HepG2 (cell line): ENCODE measurements around the gene PNPLA2. TPM values are rescaled to one million over a fixed set of nuclear protein-coding genes. Genes with fewer than 3 reads are reported as not detected.

Source experiments
- ATF7-NPFF ChIP-seq: sonication (generic); formaldehyde crosslinking; IDR thresholded peaks from 2 replicates; pipeline ENCODE4 v1.8.1; 2023; ENCODE audit warnings: mild to moderate bottlenecking, low read depth, missing genetic modification reagents, moderate library complexity
- HDAC1 ChIP-seq: sonication (generic); formaldehyde crosslinking; IDR thresholded peaks from 2 replicates; pipeline ENCODE4 v1.5.1; 2020; ENCODE audit warnings: mild to moderate bottlenecking, missing genetic modification reagents
- HES4 ChIP-seq: sonication (generic); formaldehyde crosslinking; IDR thresholded peaks from 2 replicates; pipeline ENCODE4 v1.9.0; 2021; ENCODE audit warnings: mild to moderate bottlenecking, missing genetic modification reagents, borderline replicate concordance
- JUNB ChIP-seq: sonication (generic); formaldehyde crosslinking; IDR thresholded peaks from 2 replicates; pipeline ENCODE4 v1.8.0; 2022; ENCODE audit warnings: missing genetic modification reagents, mild to moderate bottlenecking, borderline replicate concordance
- RXRA ChIP-seq: sonication (generic); formaldehyde crosslinking; IDR thresholded peaks from 2 replicates; pipeline ENCODE4 v1.5.1; 2020; ENCODE audit warnings: missing genetic modification reagents
- SPEN ChIP-seq: sonication (generic); formaldehyde crosslinking; IDR thresholded peaks from 2 replicates; pipeline ENCODE4 v1.5.1; 2020; ENCODE audit warnings: low read depth, mild to moderate bottlenecking, missing genetic modification reagents
- TBL1XR1 ChIP-seq: fragments of 150-350 bp; IDR thresholded peaks from 2 replicates; pipeline ENCODE4 v1.6.1; 2014; ENCODE audit warnings: borderline replicate concordance, low read length; ENCODE audit not compliant: partially characterized antibody
- ZNF263 ChIP-seq: sonication (generic); formaldehyde crosslinking; IDR thresholded peaks from 2 replicates; pipeline ENCODE4 v1.4.0; 2020; ENCODE audit warnings: missing genetic modification reagents
- ZNF556 ChIP-seq: sonication (generic); formaldehyde crosslinking; IDR thresholded peaks from 2 replicates; pipeline ENCODE4 v1.4.0; 2020; ENCODE audit warnings: mild to moderate bottlenecking, missing genetic modification reagents, borderline replicate concordance
- ZNF713 ChIP-seq: sonication (generic); formaldehyde crosslinking; IDR thresholded peaks from 2 replicates; pipeline ENCODE4 v1.4.0; 2020; ENCODE audit warnings: mild to moderate bottlenecking, missing genetic modification reagents
- ZSCAN31 ChIP-seq: sonication (generic); formaldehyde crosslinking; IDR thresholded peaks from 2 replicates; pipeline ENCODE4 v1.5.0; 2020; ENCODE audit warnings: low read depth, mild to moderate bottlenecking, missing genetic modification reagents
- polyA plus RNA-seq, 8 experiments: library from polyadenylated mRNA; depleted of rRNA in 3 of 8; stranded (reverse) in 7 of 8; unstranded in 1 of 8; fragments of >200 nt; fragmentation: Illumina TruSeq in 4 of 8; extraction: Trizol in 4 of 8; gene quantifications; 2 replicates each; pipeline versions ENCODE4 v1.2.1 to v1.2.3, GENCODE V29; 2011 to 2016; ENCODE audit warnings: low read depth in 4 of 8, missing spikeins in 1 of 8, mixed read lengths in 1 of 8; ENCODE audit not compliant: insufficient read depth in 1 of 8
- total RNA-seq, 5 experiments: library from RNA; depleted of rRNA; stranded (reverse); fragments of >200 nt; fragmentation: Illumina TruSeq; extraction: Trizol; gene quantifications; 2 replicates each; pipeline ENCODE4 v1.2.3, GENCODE V29; 2016; ENCODE audit warnings: low read depth in 1 of 5
- TF ChIP-seq, protein P1 (sequence below): sonication (generic); formaldehyde crosslinking; IDR thresholded peaks from 2 replicates; pipeline ENCODE4 v1.4.0; 2020; ENCODE audit warnings: mild to moderate bottlenecking, missing genetic modification reagents
- TF ChIP-seq, protein P2 (sequence below): sonication (generic); formaldehyde crosslinking; IDR thresholded peaks from 2 replicates; pipeline ENCODE4 v1.4.0; 2020; ENCODE audit warnings: mild to moderate bottlenecking, missing genetic modification reagents, borderline replicate concordance
- TF ChIP-seq, protein P3 (sequence below): sonication (generic); formaldehyde crosslinking; IDR thresholded peaks from 2 replicates; pipeline ENCODE4 v1.5.0; 2020; ENCODE audit warnings: missing genetic modification reagents
- TF ChIP-seq, protein P4 (sequence below): sonication (generic); formaldehyde crosslinking; IDR thresholded peaks from 2 replicates; pipeline ENCODE4 v1.8.0; 2022; ENCODE audit warnings: mild to moderate bottlenecking, missing genetic modification reagents; ENCODE audit not compliant: insufficient replicate concordance
- TF ChIP-seq, protein P5 (sequence below): sonication (generic); formaldehyde crosslinking; IDR thresholded peaks from 2 replicates; pipeline ENCODE4 v1.4.0; 2020; ENCODE audit warnings: missing genetic modification reagents, mild to moderate bottlenecking, borderline replicate concordance

PNPLA2 gene
- total and polyA plus RNA-seq, 2 of the 13 experiments (the other 11 are each of a cell fraction or from before 2014, with no cell fraction given) = 10.5 to 43.2 TPM

GRCh38 chr11:820655-821511 lies 2.2 kb downstream of the PNPLA2 start (continued):
- TF ChIP-seq, protein P1, sequence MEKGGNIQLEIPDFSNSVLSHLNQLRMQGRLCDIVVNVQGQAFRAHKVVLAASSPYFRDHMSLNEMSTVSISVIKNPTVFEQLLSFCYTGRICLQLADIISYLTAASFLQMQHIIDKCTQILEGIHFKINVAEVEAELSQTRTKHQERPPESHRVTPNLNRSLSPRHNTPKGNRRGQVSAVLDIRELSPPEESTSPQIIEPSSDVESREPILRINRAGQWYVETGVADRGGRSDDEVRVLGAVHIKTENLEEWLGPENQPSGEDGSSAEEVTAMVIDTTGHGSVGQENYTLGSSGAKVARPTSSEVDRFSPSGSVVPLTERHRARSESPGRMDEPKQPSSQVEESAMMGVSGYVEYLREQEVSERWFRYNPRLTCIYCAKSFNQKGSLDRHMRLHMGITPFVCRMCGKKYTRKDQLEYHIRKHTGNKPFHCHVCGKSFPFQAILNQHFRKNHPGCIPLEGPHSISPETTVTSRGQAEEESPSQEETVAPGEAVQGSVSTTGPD = no peak
- TF ChIP-seq SPEN (CRISPR knock-in tag) (no peak), RXRA (CRISPR knock-in tag) (peak; percentile 77), HES4 (CRISPR knock-in tag) (no peak), TBL1XR1 (no peak), ZNF713 (CRISPR knock-in tag) (no peak), ZNF263 (CRISPR knock-in tag) (peak; percentile 77; the same call in 1 of the 2 replicates), ATF7-NPFF (CRISPR knock-in tag) (no peak; the same call in 1 of the 2 replicates), HDAC1 (CRISPR knock-in tag) (0 out of 2 replicates have a peak, but pooled peaks have one; percentile 27), ZNF556 (no peak), JUNB (CRISPR knock-in tag) (no peak), ZSCAN31 (no peak)
- TF ChIP-seq, protein P2, sequence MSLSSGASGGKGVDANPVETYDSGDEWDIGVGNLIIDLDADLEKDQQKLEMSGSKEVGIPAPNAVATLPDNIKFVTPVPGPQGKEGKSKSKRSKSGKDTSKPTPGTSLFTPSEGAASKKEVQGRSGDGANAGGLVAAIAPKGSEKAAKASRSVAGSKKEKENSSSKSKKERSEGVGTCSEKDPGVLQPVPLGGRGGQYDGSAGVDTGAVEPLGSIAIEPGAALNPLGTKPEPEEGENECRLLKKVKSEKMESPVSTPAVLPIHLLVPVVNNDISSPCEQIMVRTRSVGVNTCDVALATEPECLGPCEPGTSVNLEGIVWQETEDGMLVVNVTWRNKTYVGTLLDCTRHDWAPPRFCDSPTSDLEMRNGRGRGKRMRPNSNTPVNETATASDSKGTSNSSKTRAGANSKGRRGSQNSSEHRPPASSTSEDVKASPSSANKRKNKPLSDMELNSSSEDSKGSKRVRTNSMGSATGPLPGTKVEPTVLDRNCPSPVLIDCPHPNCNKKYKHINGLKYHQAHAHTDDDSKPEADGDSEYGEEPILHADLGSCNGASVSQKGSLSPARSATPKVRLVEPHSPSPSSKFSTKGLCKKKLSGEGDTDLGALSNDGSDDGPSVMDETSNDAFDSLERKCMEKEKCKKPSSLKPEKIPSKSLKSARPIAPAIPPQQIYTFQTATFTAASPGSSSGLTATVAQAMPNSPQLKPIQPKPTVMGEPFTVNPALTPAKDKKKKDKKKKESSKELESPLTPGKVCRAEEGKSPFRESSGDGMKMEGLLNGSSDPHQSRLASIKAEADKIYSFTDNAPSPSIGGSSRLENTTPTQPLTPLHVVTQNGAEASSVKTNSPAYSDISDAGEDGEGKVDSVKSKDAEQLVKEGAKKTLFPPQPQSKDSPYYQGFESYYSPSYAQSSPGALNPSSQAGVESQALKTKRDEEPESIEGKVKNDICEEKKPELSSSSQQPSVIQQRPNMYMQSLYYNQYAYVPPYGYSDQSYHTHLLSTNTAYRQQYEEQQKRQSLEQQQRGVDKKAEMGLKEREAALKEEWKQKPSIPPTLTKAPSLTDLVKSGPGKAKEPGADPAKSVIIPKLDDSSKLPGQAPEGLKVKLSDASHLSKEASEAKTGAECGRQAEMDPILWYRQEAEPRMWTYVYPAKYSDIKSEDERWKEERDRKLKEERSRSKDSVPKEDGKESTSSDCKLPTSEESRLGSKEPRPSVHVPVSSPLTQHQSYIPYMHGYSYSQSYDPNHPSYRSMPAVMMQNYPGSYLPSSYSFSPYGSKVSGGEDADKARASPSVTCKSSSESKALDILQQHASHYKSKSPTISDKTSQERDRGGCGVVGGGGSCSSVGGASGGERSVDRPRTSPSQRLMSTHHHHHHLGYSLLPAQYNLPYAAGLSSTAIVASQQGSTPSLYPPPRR = no peak
- TF ChIP-seq, protein P3, sequence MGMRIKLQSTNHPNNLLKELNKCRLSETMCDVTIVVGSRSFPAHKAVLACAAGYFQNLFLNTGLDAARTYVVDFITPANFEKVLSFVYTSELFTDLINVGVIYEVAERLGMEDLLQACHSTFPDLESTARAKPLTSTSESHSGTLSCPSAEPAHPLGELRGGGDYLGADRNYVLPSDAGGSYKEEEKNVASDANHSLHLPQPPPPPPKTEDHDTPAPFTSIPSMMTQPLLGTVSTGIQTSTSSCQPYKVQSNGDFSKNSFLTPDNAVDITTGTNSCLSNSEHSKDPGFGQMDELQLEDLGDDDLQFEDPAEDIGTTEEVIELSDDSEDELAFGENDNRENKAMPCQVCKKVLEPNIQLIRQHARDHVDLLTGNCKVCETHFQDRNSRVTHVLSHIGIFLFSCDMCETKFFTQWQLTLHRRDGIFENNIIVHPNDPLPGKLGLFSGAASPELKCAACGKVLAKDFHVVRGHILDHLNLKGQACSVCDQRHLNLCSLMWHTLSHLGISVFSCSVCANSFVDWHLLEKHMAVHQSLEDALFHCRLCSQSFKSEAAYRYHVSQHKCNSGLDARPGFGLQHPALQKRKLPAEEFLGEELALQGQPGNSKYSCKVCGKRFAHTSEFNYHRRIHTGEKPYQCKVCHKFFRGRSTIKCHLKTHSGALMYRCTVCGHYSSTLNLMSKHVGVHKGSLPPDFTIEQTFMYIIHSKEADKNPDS = no peak
- TF ChIP-seq, protein P4, sequence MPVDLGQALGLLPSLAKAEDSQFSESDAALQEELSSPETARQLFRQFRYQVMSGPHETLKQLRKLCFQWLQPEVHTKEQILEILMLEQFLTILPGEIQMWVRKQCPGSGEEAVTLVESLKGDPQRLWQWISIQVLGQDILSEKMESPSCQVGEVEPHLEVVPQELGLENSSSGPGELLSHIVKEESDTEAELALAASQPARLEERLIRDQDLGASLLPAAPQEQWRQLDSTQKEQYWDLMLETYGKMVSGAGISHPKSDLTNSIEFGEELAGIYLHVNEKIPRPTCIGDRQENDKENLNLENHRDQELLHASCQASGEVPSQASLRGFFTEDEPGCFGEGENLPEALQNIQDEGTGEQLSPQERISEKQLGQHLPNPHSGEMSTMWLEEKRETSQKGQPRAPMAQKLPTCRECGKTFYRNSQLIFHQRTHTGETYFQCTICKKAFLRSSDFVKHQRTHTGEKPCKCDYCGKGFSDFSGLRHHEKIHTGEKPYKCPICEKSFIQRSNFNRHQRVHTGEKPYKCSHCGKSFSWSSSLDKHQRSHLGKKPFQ (CRISPR knock-in tag) = no peak
- TF ChIP-seq, protein P5, sequence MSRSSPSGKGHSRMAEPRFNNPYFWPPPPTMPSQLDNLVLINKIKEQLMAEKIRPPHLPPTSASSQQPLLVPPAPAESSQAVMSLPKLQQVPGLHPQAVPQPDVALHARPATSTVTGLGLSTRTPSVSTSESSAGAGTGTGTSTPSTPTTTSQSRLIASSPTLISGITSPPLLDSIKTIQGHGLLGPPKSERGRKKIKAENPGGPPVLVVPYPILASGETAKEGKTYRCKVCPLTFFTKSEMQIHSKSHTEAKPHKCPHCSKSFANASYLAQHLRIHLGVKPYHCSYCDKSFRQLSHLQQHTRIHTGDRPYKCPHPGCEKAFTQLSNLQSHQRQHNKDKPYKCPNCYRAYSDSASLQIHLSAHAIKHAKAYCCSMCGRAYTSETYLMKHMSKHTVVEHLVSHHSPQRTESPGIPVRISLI (CRISPR knock-in tag) = no peak
